Measurements from ENCODE around the gene LRRC43.
A peak's percentile ranks its signal among the peaks of the same experiment; 100 is the strongest.
"Not testable (repeated sequence)": the region's sequence is repeated elsewhere in the genome, so short reads cannot be mapped to it uniquely, and the experiment has no call there.

Gene LRRC43

GRCh38 chr12:122194804-122195203, 11.9 kb downstream of the LRRC43 start:
- no peak for DNase-seq (ENCODE audit: low read depth)

GRCh38 chr12:122195405-122195804, 12.5 kb downstream of the LRRC43 start:
- DNase-seq (ENCODE audit: low read depth): no peak

GRCh38 chr12:122197612-122197966, 14.7 kb downstream of the LRRC43 start:
- DNase-seq (ENCODE audit: low read depth): no peak

GRCh38 chr12:122199484-122200355, 16.8 kb downstream of the LRRC43 start:
- DNase-seq (ENCODE audit: low read depth): no peak

GRCh38 chr12:122200541-122201175, 17.7 kb downstream of the LRRC43 start:
- DNase-seq (ENCODE audit: low read depth): no peak

GRCh38 chr12:122201381-122201780, 18.5 kb downstream of the LRRC43 start:
- no peak for DNase-seq (ENCODE audit: low read depth)

GRCh38 chr12:122202017-122202416, 19.1 kb downstream of the LRRC43 start:
- no peak for DNase-seq (ENCODE audit: low read depth)

GRCh38 chr12:122202811-122203210, 19.9 kb downstream of the LRRC43 start:
- not testable (repeated sequence) for DNase-seq (ENCODE audit: low read depth)

- DNase-seq (ENCODE audit: low read depth): peak; percentile 34
These were observed 20.6 kb downstream of the LRRC43 start, which contains the start of gene B3GNT4 for GRCh38 chr12:122203301-122204166. Gene B3GNT4, plus strand, starts transcription at chr12:122203709. Its CDS starts 910 bp downstream, at chr12:122204619.

GRCh38 chr12:122204167-122205052, 21.5 kb downstream of the LRRC43 start:
- no peak for DNase-seq (ENCODE audit: low read depth)

- no peak for DNase-seq (ENCODE audit: low read depth)
These were observed 22.4 kb downstream of the LRRC43 start for GRCh38 chr12:122205053-122205925.

GRCh38 chr12:122206111-122206881, 23.4 kb downstream of the LRRC43 start:
- no peak for DNase-seq (ENCODE audit: low read depth)

GRCh38 chr12:122206976-122207375, 24.1 kb downstream of the LRRC43 start:
- no peak for DNase-seq (ENCODE audit: low read depth)

GRCh38 chr12:122207391-122207790, 24.5 kb downstream of the LRRC43 start:
- no peak for DNase-seq (ENCODE audit: low read depth)

- no peak for DNase-seq (ENCODE audit: low read depth)
These were observed 25.3 kb downstream of the LRRC43 start for GRCh38 chr12:122208073-122208820.

- DNase-seq (ENCODE audit: low read depth): no peak
These were observed 32.8 kb downstream of the LRRC43 start for GRCh38 chr12:122215771-122216170.

GRCh38 chr12:122216445-122216844, 33.5 kb downstream of the LRRC43 start:
- DNase-seq (ENCODE audit: low read depth): no peak

- peak; percentile 100 for DNase-seq (ENCODE audit: low read depth)
These were observed 42.9 kb downstream of the LRRC43 start, which contains the start of gene DIABLO for GRCh38 chr12:122225683-122226365. Gene DIABLO, minus strand, starts transcription at chr12:122226052. Its CDS starts 38 bp downstream, at chr12:122226014.

Data from activated T-cell treated with anti-CD3 and anti-CD28 coated beads for 24 hours (primary cell).